Measurements from ENCODE around the gene EXOC3L4. TPM values are rescaled to one million over a fixed set of nuclear protein-coding genes. Genes with fewer than 3 reads are reported as not detected.

EXOC3L4 gene
- total RNA-seq, 6 experiments from 2014 or later: 0.45 TPM; not detected in 5

DNA sequence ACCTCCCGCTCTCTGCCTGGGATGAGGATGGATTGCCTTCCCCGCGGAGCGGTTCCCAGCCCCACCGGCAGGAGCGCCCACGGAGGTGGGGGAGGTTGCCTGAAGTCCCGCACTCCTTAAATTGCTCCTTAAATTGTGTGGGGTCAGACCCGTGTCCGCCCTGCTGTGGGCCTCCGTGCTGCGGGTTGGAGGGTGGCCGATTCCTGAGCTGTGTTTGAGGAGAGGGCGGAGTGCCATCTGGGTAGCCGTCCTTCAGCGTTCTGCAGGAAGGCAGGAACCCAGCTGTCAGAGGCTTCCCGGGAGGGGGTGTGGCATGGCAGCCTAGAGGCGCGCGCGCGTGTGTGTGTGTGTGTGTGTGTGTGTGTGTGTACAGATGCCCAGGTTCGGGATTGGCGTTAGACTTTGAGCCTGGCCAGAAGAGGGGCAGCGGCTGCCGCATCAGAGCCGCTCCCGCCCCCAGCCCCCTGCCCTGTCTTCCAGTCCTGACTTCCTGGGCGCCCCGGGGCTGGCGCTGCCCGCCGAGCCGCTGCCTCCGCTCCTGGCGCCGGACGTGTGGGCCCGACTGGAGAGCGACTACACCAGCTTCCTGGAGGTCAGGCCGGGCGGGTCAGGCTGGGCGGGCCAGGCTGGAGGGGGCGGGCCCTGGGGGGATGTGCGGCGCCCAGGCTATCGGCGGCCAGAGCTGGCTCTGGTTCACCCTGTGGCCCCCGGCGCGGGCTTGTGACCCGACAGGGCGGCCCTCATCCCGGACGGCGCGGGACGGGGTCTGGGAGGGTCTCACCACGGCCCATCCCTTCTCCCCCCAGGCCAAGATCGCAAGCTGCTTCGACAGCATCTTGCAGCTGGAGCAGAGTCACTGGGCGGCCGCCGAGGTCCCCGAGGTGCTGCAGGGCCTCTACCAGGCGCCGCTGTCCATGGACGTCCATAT, 9.2 kb downstream of the EXOC3L4 start:
- H3K36me3 Mint-ChIP-seq (ENCODE audit: low read depth): no peaks in the 10 kb centered on the region
- H3K4me1 Mint-ChIP-seq (ENCODE audit: low read depth): peaks cover 15% of the 10 kb centered on the region
- peak overlapping the region; percentile 63 for H3K4me3 Mint-ChIP-seq
- TF ChIP-seq, protein P1, sequence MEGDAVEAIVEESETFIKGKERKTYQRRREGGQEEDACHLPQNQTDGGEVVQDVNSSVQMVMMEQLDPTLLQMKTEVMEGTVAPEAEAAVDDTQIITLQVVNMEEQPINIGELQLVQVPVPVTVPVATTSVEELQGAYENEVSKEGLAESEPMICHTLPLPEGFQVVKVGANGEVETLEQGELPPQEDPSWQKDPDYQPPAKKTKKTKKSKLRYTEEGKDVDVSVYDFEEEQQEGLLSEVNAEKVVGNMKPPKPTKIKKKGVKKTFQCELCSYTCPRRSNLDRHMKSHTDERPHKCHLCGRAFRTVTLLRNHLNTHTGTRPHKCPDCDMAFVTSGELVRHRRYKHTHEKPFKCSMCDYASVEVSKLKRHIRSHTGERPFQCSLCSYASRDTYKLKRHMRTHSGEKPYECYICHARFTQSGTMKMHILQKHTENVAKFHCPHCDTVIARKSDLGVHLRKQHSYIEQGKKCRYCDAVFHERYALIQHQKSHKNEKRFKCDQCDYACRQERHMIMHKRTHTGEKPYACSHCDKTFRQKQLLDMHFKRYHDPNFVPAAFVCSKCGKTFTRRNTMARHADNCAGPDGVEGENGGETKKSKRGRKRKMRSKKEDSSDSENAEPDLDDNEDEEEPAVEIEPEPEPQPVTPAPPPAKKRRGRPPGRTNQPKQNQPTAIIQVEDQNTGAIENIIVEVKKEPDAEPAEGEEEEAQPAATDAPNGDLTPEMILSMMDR (IDR thresholded peaks at IDR 0.05): peak; percentile 58
- DNase-seq: peak; percentile 50
- no peak overlapping the region for H3K27ac Mint-ChIP-seq
- H3K27me3 Mint-ChIP-seq (ENCODE audit: insufficient read depth): peaks cover 13% of the 10 kb centered on the region
- H3K9me3 Mint-ChIP-seq: no peaks in the 10 kb centered on the region

DNA sequence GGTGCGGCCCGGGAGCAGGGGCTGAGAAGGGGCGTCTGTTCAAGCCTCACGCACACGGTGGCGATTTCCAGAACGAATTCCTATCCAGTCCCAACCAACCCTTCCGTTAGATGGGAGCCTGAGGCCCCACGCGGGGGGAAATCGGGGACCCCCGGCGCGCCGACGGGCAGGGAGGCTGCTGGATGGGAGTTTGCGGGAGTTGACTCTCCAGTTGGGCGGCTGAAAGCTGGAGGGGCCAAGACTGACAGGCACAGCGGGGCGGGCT, 9.8 kb downstream of the EXOC3L4 start:
- Mint-ChIP-seq H3K27me3 (ENCODE audit: insufficient read depth) (peaks cover 13% of the 10 kb centered on the region), H3K27ac (no peak overlapping the region), H3K36me3 (ENCODE audit: low read depth) (no peaks in the 10 kb centered on the region), H3K4me1 (ENCODE audit: low read depth) (peaks cover 18% of the 10 kb centered on the region), H3K4me3 (no peak overlapping the region), H3K9me3 (no peaks in the 10 kb centered on the region)
- TF ChIP-seq, protein P1 (IDR thresholded peaks at IDR 0.05): no peak
- DNase-seq: no peak

DNA sequence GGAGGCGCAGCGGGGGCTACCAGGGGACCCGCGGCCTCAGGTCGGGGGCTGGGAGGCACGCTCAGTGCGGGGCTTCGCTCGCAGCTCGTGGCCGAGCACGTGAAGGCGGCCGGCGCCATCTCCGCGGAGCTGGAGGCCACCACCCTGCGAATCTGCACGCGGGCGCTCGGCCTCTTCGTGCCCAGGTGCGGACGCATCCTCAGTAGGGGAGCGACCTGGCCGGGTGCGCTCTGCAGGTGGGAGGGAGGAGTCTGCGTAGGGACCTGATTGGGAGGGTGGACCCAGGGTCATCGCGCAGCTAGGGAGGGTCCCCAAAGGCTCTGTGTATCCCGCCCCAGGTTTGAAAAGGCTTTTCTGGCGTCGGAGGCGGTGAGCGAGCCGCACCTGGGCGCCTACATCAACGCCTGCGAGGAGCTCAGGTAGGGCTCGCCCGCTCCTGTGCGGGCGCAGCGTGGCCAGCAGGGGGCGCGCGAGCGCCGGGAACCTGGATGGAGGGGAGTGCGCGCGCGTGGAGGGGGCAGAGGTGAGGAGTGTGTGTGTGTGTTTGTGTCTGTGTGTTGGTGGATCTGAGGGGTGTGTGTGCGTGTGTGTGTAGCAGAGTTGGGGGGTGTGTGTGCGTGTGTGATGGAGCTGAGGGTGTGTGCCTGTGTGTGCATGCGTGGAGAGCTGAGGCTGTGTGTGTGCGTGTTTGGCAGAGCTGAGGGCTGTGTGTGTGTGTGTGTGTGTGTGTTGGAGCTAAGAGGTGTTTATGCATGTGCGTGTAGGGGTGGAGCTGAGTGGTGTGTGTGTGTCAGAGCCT, 10.3 kb downstream of the EXOC3L4 start:
- Mint-ChIP-seq H3K4me1 (ENCODE audit: low read depth) (peaks cover 21% of the 10 kb centered on the region), H3K4me3 (no peak overlapping the region), H3K9me3 (no peaks in the 10 kb centered on the region), H3K27me3 (ENCODE audit: insufficient read depth) (peaks cover 13% of the 10 kb centered on the region), H3K27ac (no peak overlapping the region), H3K36me3 (ENCODE audit: low read depth) (no peaks in the 10 kb centered on the region)
- DNase-seq: no peak
- TF ChIP-seq, protein P1 (IDR thresholded peaks at IDR 0.05): peak; percentile 96

DNA sequence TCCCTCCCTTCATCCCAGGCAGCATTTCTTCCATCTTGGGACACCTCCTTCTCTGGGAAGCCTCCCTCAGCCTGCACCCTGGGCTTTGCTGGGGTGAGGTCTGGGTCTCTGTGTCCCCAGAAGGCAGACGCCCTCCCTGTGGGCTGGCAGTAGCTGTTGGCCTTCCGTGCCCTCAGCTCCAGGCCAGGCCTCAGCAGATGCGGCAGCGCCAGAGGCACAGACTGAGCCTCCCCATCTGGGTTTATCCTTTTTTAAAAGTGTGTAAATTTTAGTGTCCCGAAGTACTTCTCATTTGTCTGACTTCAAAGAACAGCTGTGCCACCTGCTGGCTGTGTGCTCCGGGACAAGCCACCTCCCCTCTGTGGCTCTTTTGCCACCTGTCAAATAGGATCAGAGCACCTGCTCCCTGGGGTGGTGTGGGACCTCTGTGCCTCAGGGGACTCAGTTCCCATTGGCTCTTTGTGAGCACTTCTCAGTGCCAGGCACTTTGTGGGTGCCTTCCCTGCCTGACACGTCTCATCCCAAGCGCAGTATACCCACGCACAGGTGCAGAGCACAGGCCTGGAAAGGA, 11.1 kb downstream of the EXOC3L4 start:
- Mint-ChIP-seq H3K4me1 (ENCODE audit: low read depth) (peaks cover 30% of the 10 kb centered on the region), H3K36me3 (ENCODE audit: low read depth) (no peaks in the 10 kb centered on the region), H3K27me3 (ENCODE audit: insufficient read depth) (peaks cover 13% of the 10 kb centered on the region), H3K9me3 (no peaks in the 10 kb centered on the region), H3K27ac (no peak overlapping the region), H3K4me3 (no peak overlapping the region)
- DNase-seq: no peak
- TF ChIP-seq, protein P1 (IDR thresholded peaks at IDR 0.05): no peak

DNA sequence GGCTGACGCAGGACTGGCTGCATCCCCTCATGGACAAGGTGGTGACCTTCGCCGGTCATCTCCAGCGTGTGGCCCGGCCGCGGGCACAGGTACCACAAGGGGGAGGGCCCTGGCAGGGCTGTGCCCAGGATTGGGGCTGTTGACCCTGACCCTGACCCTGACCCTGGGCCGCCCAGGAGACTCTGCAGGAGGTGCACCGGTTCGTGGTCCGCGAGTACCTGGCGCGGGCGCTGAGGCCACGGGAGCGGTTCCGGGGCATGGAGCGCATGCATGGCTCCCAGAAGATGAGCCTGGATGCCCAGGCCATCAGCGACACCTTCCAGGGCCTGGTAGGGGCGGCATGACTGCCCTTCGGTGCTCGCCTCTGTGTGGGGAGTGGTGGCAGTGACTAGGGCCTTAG, 12.9 kb downstream of the EXOC3L4 start:
- H3K9me3 Mint-ChIP-seq: no peaks in the 10 kb centered on the region
- peaks cover 9% of the 10 kb centered on the region for H3K27me3 Mint-ChIP-seq (ENCODE audit: insufficient read depth)
- no peaks in the 10 kb centered on the region for H3K36me3 Mint-ChIP-seq (ENCODE audit: low read depth)
- H3K4me3 Mint-ChIP-seq: no peak overlapping the region
- DNase-seq: no peak
- peaks cover 34% of the 10 kb centered on the region for H3K4me1 Mint-ChIP-seq (ENCODE audit: low read depth)
- TF ChIP-seq, protein P1 (IDR thresholded peaks at IDR 0.05): no peak
- H3K27ac Mint-ChIP-seq: no peak overlapping the region
